ENCODE measurements around the gene HLF.

The HLF gene

GRCh38 chr17:55274355-55275255, 9.8 kb downstream of the HLF start:
- DNase-seq (ENCODE audit: low spot score): no peak

- no peak for DNase-seq (ENCODE audit: low spot score)
These were observed 11.4 kb downstream of the HLF start for GRCh38 chr17:55275894-55276804.

GRCh38 chr17:55278173-55278961, 13.6 kb downstream of the HLF start:
- DNase-seq (ENCODE audit: low spot score): no peak

- DNase-seq (ENCODE audit: low spot score): no peak
These were observed 14.4 kb downstream of the HLF start for GRCh38 chr17:55279203-55279602.

GRCh38 chr17:55279788-55280187, 15.0 kb downstream of the HLF start:
- DNase-seq (ENCODE audit: low spot score): no peak

- DNase-seq (ENCODE audit: low spot score): no peak
These were observed 15.5 kb downstream of the HLF start for GRCh38 chr17:55280212-55280611.

- no peak for DNase-seq (ENCODE audit: low spot score)
These were observed 17.1 kb downstream of the HLF start for GRCh38 chr17:55281649-55282378.

GRCh38 chr17:55282379-55282702, 17.6 kb downstream of the HLF start:
- no peak for DNase-seq (ENCODE audit: low spot score)

GRCh38 chr17:55282741-55283140, 18.0 kb downstream of the HLF start:
- DNase-seq (ENCODE audit: low spot score): no peak

- peak; percentile 56 for DNase-seq (ENCODE audit: low spot score)
These were observed 18.7 kb downstream of the HLF start for GRCh38 chr17:55283256-55283965.

- DNase-seq (ENCODE audit: low spot score): no peak
These were observed 19.5 kb downstream of the HLF start for GRCh38 chr17:55284001-55284884.

- DNase-seq (ENCODE audit: low spot score): no peak
These were observed 20.2 kb downstream of the HLF start for GRCh38 chr17:55284944-55285339.

- peak; percentile 56 for DNase-seq (ENCODE audit: low spot score)
These were observed 20.9 kb downstream of the HLF start for GRCh38 chr17:55285340-55286301.

GRCh38 chr17:55286681-55287589, 22.2 kb downstream of the HLF start:
- DNase-seq (ENCODE audit: low spot score): no peak

- DNase-seq (ENCODE audit: low spot score): no peak
These were observed 23.8 kb downstream of the HLF start for GRCh38 chr17:55288356-55289105.

GRCh38 chr17:55289106-55289446, 24.3 kb downstream of the HLF start:
- no peak for DNase-seq (ENCODE audit: low spot score)

- no peak for DNase-seq (ENCODE audit: low spot score)
These were observed 25.2 kb downstream of the HLF start for GRCh38 chr17:55289978-55290377.
